LNCAP (cell line): Measurements from ENCODE around the gene NEURL1.

Experiments
- CTCF ChIP-seq: fragments of 450-650 bp; IDR thresholded peaks from 2 replicates; pipeline ENCODE4 v1.5.1; 2017; ENCODE audit warnings: mild to moderate bottlenecking

The NEURL1 gene

GRCh38 chr10:103466734-103467133 lies 26.8 kb upstream of the NEURL1 start:
- TF ChIP-seq CTCF = no peak

GRCh38 chr10:103467406-103467805 lies 26.1 kb upstream of the NEURL1 start:
- no peak for TF ChIP-seq CTCF

- TF ChIP-seq CTCF = no peak
Measured at GRCh38 chr10:103469201-103469600, 24.3 kb upstream of the NEURL1 start.

GRCh38 chr10:103470761-103471653 lies 22.5 kb upstream of the NEURL1 start:
- TF ChIP-seq CTCF = no peak

- no peak for TF ChIP-seq CTCF
Measured at GRCh38 chr10:103472005-103472404, 21.5 kb upstream of the NEURL1 start.

- no peak for TF ChIP-seq CTCF
Measured at GRCh38 chr10:103473261-103473671, 20.2 kb upstream of the NEURL1 start.

GRCh38 chr10:103474077-103474476 lies 19.4 kb upstream of the NEURL1 start:
- TF ChIP-seq CTCF = no peak

GRCh38 chr10:103475437-103475836 lies 18.1 kb upstream of the NEURL1 start:
- no peak for TF ChIP-seq CTCF
